Pancreas (tissue), 10 donors: ENCODE results near the gene FGFR4. TPM values are rescaled to one million over a fixed set of nuclear protein-coding genes. Genes with fewer than 3 reads are reported as not detected.
A peak's percentile ranks its signal among the peaks of the same experiment; 100 is the strongest.

ENCODE experiments used
- ATAC-seq, 4 donors: fragments of 200-7000 bp; cut with Tn5 transposase; one replicate each; pipeline versions ENCODE4 v1.8.0 to v1.9.1; 2020; ENCODE audit warnings: mild to moderate bottlenecking in 4 of 4, moderate library complexity in 4 of 4
- DNase-seq, 6 donors: peaks; one replicate each; pipeline ENCODE4 v3.0.0-alpha.2; 2020
- FAIRE-seq: peaks from 2 replicates; lab custom pipeline; 2012; peaks lifted over from hg19 to GRCh38; lab: Jason Lieb, UNC
- H3K27ac ChIP-seq, 4 donors: fragments of 200-600 bp; sonication (generic); 1 replicate in 3 of 4; 2 replicates in 1 of 4; pipeline versions ENCODE4 v1.5.0 to v1.8.0; 2020
- H3K27me3 ChIP-seq, 4 donors: fragments of 200-600 bp; one replicate each; pipeline ENCODE4 v1.8.0; 2021
- H3K36me3 ChIP-seq, 3 donors: fragments of 200-600 bp; sonication (generic) in 1 of 3; one replicate each; pipeline versions ENCODE4 v1.5.0 to v1.8.0; 2020 to 2021
- H3K4me1 ChIP-seq, 3 donors: fragments of 200-600 bp; one replicate each; pipeline ENCODE4 v1.8.0; 2021
- H3K4me3 ChIP-seq, 4 donors: fragments of 200-600 bp; sonication (generic) in 2 of 4; one replicate each; pipeline versions ENCODE4 v1.5.0 to v1.8.0; 2020 to 2021
- H3K9me3 ChIP-seq, 4 donors: fragments of 200-600 bp; one replicate each; pipeline ENCODE4 v1.8.0; 2021
- CTCF ChIP-seq, 4 donors: fragments of 200-600 bp; sonication (generic) in 3 of 4; IDR thresholded peaks; one replicate each; pipeline versions ENCODE4 v1.5.0 to v1.8.0; 2021; ENCODE audit warnings: antibody characterized with exemption in 4 of 4
- whole genome bisulfite sequencing, 2 donors: extraction: QIAGEN DNeasy Blood & Tissue Kit; methylation state at CpG; one replicate each; pipeline ENCODE4 v1.1.7; 2013; 5-methylcytosine and 5-hydroxymethylcytosine counted together
- intact Hi-C, 3 donors: fragments of 100-400 bp; cut with DNase I; formaldehyde crosslinking; loops; one replicate each; pipeline versions ENCODE4 v1.11.1 to v1.14.2; 2022
- polyA plus RNA-seq, 2 donors: library from polyadenylated mRNA; stranded (reverse); fragments of 200-250 nt; gene quantifications; one replicate each; pipeline ENCODE4 v1.2.3, GENCODE V29; 2013
- total RNA-seq, 6 donors: library from RNA; stranded (reverse); fragmentation: NEBNext Ultra II Directional in 4 of 6; extraction: Animal tissue kit (Norgen Biotek cat#: 25700) in 4 of 6; gene quantifications; one replicate each; pipeline versions ENCODE4 v1.2.1 to v1.2.4, GENCODE V29; 2021 to 2023
- donor health status: healthy with polysubstance abuse.
- donor health status: DM: no; HTN: no; CAD: no; lungs with moderate emphysema.
- donor health status: DM: no; HTN: no; CAD: no.
- donor health status: control.
- donor health status: control.
- donor health status: Bipolar disorder and iron deficiency.
- donor health status: DM: yes; HTN: yes; CAD: no.
- donor health status: DM: no; HTN: no; CAD: no.
- donor health status: DM: no; HTN: no; CAD: no.
- donor health status: DM: yes; HTN: yes; CAD: no.

Gene FGFR4
- total and polyA plus RNA-seq, 8 donors = 23.5 to 105 (median 32.7) TPM

GRCh38 chr5:177124486-177124991 lies 37.8 kb downstream of the FGFR4 start:
- H3K9me3 ChIP-seq = no peaks in the 10 kb centered on the region
- no peaks in the 10 kb centered on the region for H3K36me3 ChIP-seq
- H3K4me1 ChIP-seq = no peaks in the 10 kb centered on the region
- intact Hi-C loops = no loop called here
- no peak for DNase-seq
- no peak for FAIRE-seq
- TF ChIP-seq CTCF (IDR thresholded peaks at IDR 0.05) = no peak
- no peak overlapping the region for H3K4me3 ChIP-seq
- no peak overlapping the region for H3K27ac ChIP-seq
- no peaks in the 10 kb centered on the region for H3K27me3 ChIP-seq
- WGBS, 2 donors = 76 to 78% methylated on average over 4 of the region's 4 CpGs
- ATAC-seq = no peak

GRCh38 chr5:177126771-177127170 lies 40.1 kb downstream of the FGFR4 start:
- WGBS, 2 donors = 74 to 91% methylated on average over 1 of the region's 1 CpG
- no peaks in the 10 kb centered on the region for H3K36me3 ChIP-seq

GRCh38 chr5:177128551-177128981 lies 41.9 kb downstream of the FGFR4 start:
- no peak for FAIRE-seq
- no peak for ATAC-seq
- WGBS, 2 donors = 77 to 82% methylated on average over 4 of the region's 4 CpGs
- H3K27me3 ChIP-seq = no peaks in the 10 kb centered on the region
- intact Hi-C loops = no loop called here
- H3K4me3 ChIP-seq = no peak overlapping the region
- no peaks in the 10 kb centered on the region for H3K9me3 ChIP-seq
- no peaks in the 10 kb centered on the region for H3K4me1 ChIP-seq
- H3K27ac ChIP-seq = no peak overlapping the region
- DNase-seq = peak in 1 of 6 donors; percentile 30
- TF ChIP-seq CTCF (IDR thresholded peaks at IDR 0.05) = no peak
- H3K36me3 ChIP-seq = no peaks in the 10 kb centered on the region

More at GRCh38 chr5:177126771-177127170, 40.1 kb downstream of the FGFR4 start:
- Histone ChIP-seq H3K4me3 (no peak overlapping the region), H3K4me1 (no peaks in the 10 kb centered on the region), H3K27me3 (no peaks in the 10 kb centered on the region), H3K9me3 (no peaks in the 10 kb centered on the region), H3K27ac (no peak overlapping the region)
- intact Hi-C loops = no loop called here
- ATAC-seq (no peak), FAIRE-seq (no peak), DNase-seq (no peak)
- no peak for TF ChIP-seq CTCF (IDR thresholded peaks at IDR 0.05)

GRCh38 chr5:177130211-177131018 lies 43.7 kb downstream of the FGFR4 start:
- H3K4me1 ChIP-seq = peaks cover 5 to 8% (median 7%) of the 10 kb centered on the region in 3 donors
- no peak overlapping the region for H3K4me3 ChIP-seq
- peak in 1 of 6 donors; percentile 29 for DNase-seq
- no peaks in the 10 kb centered on the region for H3K27me3 ChIP-seq
- H3K36me3 ChIP-seq = no peaks in the 10 kb centered on the region
- TF ChIP-seq CTCF (IDR thresholded peaks at IDR 0.05) = no peak
- H3K9me3 ChIP-seq = no peaks in the 10 kb centered on the region
- no peak for ATAC-seq
- intact Hi-C loops = loop anchor here in 1 of 3 donors (10.0 kb wide), 1 partner anchor 164 kb away; no protein-coding TSS in a partner anchor
- WGBS, 2 donors = 73% methylated on average over 5 of the region's 5 CpGs
- no peak overlapping the region for H3K27ac ChIP-seq
- FAIRE-seq = no peak

GRCh38 chr5:177131019-177131320 lies 44.3 kb downstream of the FGFR4 start:
- no peak for TF ChIP-seq CTCF (IDR thresholded peaks at IDR 0.05)
- 35 to 43% methylated on average over 2 of the region's 2 CpGs for WGBS, 2 donors
- no peak overlapping the region for H3K4me3 ChIP-seq
- peaks cover 11 to 13% (median 12%) of the 10 kb centered on the region in 3 donors for H3K4me1 ChIP-seq
- H3K27ac ChIP-seq = no peak overlapping the region
- no peaks in the 10 kb centered on the region for H3K9me3 ChIP-seq
- no peaks in the 10 kb centered on the region for H3K27me3 ChIP-seq
- ATAC-seq (no peak), DNase-seq (peak in 1 of 6 donors; percentile 7), FAIRE-seq (no peak)
- intact Hi-C loops = loop anchor here in 1 of 3 donors (10.0 kb wide), 1 partner anchor 164 kb away; no protein-coding TSS in a partner anchor
- H3K36me3 ChIP-seq = peaks cover 0 to 3% (median 0%) of the 10 kb centered on the region in 3 donors
